ENCODE measurements around the gene KCTD16.

KCTD16 gene

DNA sequence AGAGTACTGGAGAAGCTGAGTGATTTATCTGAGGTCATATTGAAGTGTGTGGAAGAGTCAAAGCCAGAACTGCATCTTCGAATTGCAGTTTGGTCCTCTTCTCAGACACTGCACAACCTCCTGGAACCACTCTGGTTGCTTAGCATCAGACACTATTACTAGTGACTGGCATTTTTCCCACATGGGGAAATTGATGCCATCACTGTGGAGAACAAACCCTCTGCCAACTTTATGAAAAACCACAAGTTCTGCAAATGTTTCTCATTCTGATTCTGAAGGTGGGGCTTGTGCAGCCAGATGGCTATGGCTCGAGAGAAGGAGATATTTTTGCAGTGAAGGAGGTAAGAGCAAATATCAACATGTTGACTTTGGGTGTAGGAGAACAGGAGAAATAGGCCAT is 67.2 kb downstream of the KCTD16 start:
- DNase-seq (ENCODE audit: low read depth in 2 of 2): peak in 1 of 2 donors; percentile 6
- no peak overlapping the region for H3K4me3 ChIP-seq (replicated peaks in 1 of 2; ENCODE audit: low read depth in 2 of 2, low read length in 2 of 2)
- TF ChIP-seq, protein P1, sequence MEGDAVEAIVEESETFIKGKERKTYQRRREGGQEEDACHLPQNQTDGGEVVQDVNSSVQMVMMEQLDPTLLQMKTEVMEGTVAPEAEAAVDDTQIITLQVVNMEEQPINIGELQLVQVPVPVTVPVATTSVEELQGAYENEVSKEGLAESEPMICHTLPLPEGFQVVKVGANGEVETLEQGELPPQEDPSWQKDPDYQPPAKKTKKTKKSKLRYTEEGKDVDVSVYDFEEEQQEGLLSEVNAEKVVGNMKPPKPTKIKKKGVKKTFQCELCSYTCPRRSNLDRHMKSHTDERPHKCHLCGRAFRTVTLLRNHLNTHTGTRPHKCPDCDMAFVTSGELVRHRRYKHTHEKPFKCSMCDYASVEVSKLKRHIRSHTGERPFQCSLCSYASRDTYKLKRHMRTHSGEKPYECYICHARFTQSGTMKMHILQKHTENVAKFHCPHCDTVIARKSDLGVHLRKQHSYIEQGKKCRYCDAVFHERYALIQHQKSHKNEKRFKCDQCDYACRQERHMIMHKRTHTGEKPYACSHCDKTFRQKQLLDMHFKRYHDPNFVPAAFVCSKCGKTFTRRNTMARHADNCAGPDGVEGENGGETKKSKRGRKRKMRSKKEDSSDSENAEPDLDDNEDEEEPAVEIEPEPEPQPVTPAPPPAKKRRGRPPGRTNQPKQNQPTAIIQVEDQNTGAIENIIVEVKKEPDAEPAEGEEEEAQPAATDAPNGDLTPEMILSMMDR (IDR thresholded peaks at IDR 0.05; ENCODE audit: low read depth, low read length): no peak

DNA sequence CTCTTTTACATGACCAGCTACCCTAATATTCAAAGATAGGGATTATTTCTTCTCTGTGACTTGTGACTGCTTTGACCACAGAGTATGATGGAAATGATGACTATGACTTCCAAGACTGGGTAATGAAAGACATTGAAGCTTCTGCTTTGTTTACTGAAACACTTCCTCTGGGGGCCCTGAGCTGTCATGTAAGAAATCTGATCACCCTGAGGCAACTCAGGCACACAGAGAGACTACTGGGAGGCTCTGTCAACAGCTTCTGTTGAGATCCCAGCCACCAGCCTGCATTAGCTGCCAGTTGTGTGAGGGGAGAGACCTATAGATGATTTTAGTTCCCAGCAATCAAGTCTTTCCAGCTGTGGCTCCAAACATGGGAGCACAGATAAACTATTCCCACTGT is 76.5 kb downstream of the KCTD16 start:
- H3K4me3 ChIP-seq (replicated peaks in 1 of 2; ENCODE audit: low read depth in 2 of 2, low read length in 2 of 2): no peak overlapping the region
- TF ChIP-seq, protein P1 (IDR thresholded peaks at IDR 0.05; ENCODE audit: low read depth, low read length): no peak
- DNase-seq (ENCODE audit: low read depth in 2 of 2): no peak

DNA sequence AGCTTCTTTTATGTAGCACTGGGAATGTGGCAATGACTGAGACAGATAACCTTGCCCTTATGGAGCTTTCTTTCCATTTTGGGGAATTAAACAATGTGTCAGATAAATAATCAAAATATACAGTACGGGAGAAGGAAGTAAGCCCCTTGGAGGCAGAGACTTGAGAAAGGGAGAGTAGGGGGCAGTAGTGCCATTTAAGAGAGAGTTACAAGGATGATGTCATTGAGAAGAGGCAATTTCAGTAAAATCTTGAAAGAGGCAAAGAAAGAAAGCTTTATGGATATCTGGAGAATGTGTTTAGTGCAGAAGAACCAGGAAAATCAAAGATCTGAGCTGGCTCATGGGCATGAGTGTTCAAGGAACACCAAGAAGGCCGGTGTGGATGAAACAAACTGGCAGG is 77.3 kb downstream of the KCTD16 start:
- H3K4me3 ChIP-seq (replicated peaks in 1 of 2; ENCODE audit: low read depth in 2 of 2, low read length in 2 of 2): no peak overlapping the region
- no peak for DNase-seq (ENCODE audit: low read depth in 2 of 2)
- TF ChIP-seq, protein P1 (IDR thresholded peaks at IDR 0.05; ENCODE audit: low read depth, low read length): no peak

DNA sequence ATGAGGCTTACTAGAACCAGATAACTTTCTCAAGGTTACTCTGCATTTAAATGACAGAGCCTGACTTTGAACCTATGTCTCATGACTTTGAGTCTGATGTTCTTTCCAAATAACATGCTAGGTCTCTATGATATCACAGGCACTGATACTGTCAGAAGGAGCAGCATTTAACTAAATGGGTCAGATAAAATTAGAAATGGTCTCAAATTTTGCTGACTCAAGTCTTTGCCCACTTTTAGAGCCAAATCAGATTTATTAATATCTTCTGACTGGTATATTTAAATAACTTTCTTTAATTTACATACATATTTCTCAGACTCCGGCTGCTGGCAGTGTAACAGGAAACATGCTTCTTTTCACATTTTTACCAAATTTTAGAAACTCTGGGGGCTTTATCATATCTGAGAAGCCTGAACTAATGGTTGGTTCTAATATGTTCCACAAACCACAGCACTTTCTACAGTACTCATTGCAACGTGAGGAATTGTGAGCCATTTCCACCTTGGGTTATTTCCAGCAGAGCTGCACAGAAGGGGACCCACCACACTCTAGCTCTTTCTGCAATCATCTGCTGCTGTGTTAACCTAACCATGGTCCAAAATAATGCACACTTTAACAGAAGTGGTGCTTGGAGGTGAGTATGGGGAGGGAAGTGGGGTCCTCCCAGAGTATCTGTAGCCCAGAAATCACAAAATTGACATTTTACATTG is 79.2 kb downstream of the KCTD16 start:
- TF ChIP-seq, protein P1 (IDR thresholded peaks at IDR 0.05; ENCODE audit: low read depth, low read length): no peak
- no peak for DNase-seq (ENCODE audit: low read depth in 2 of 2)
- no peak overlapping the region for H3K4me3 ChIP-seq (replicated peaks in 1 of 2; ENCODE audit: low read depth in 2 of 2, low read length in 2 of 2)

DNA sequence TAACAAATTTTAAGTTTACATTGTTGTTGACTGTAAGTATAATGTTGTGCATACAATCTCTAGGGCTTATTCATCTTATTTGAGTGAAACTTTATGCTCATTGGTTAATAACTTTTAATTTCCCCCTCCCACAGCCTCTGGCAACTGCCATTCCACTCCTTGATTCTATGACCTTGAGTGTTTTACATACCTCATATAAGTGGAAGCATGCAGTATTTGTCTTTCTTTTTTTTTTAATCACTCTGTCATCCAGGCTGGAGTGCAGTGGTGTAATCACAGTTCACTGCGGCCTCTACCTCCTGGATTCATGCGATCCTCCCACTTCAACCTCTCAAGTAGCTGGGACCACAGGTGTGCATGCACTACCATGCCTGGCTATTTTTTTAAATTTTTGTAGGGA is 83.9 kb downstream of the KCTD16 start:
- no peak for DNase-seq (ENCODE audit: low read depth in 2 of 2)
- TF ChIP-seq, protein P1 (IDR thresholded peaks at IDR 0.05; ENCODE audit: low read depth, low read length): no peak
- H3K4me3 ChIP-seq (replicated peaks in 1 of 2; ENCODE audit: low read depth in 2 of 2, low read length in 2 of 2): no peak overlapping the region

DNA sequence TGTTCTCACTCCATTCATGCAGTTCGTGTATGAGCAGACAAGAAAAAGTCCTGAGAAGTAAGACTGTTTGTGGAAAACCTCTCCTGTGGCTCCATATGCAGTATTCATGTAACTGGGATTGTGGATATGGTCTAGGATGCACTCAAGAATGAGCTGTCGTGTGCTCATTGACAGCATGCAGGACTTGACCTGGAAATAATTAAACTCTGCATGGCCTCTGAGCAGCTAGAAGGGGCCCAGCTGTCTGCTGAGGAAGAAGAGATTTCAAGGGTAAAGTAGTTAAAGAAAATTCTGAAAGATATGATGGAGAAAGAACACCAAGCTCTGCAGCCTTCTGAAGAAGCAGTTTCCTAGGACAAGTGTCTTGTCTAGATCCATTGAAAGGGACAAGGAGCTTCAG is 89.4 kb downstream of the KCTD16 start:
- no peak for DNase-seq (ENCODE audit: low read depth in 2 of 2)
- TF ChIP-seq, protein P1 (IDR thresholded peaks at IDR 0.05; ENCODE audit: low read depth, low read length): no peak

More for the DNA sequence above, 89.4 kb downstream of the KCTD16 start:
- no peak overlapping the region for H3K4me3 ChIP-seq (replicated peaks in 1 of 2; ENCODE audit: low read depth in 2 of 2, low read length in 2 of 2)
